Activated CD4-positive, alpha-beta T cell treated with anti-CD3 and anti-CD28 coated beads for 24 hours (primary cell): ENCODE results near the gene ACTR1A.
"Not testable (repeated sequence)": the region's sequence is repeated elsewhere in the genome, so short reads cannot be mapped to it uniquely, and the experiment has no call there.

Experiments used
- DNase-seq, 2 donors: peaks; one replicate each; pipeline ENCODE4 v3.0.0-alpha.2; 2020; ENCODE audit warnings: low read depth in 2 of 2

ACTR1A gene

DNA sequence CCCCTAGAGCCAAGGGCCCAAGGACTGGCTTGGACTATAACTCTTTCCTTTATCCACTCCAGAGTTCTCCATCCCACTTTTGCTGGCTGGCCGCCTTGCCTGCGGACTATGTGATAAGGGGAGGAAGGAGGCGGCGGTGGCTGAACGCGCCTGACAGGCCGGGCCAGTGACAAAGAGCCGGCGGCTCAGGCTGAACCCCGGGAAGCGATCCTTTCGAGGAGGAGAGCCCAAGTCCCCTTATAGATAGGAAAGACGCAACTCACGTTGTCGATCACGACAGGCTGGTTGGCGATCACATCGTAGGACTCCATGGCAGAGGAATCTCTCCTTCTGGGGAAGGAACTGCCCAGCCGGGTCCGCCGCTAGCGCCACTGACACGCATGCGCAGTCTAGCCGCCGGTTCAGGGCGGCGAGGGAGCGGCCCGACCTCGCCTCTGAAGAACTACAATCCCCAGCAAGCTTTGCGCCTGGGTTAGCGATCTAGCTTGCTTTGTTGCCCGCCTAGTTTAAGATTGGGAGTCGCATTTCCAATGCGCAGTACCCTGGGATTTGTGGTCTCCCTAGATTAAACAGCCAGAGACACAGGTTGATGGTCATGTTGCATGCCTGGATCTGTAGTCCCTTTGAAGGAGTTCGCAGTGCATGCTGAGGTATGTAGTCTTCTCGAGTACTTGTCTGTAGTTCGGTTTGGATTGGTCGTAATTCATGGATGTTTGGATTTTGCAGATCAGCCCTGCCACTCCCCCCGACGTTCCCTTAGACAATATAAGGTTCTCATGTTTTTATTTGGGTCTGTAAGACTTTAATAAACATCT is at the start of gene ACTR1A:
Gene ACTR1A, minus strand, starts transcription at position 376 of the 815 bp plus-strand sequence. Its CDS starts 65 bp downstream, at position 311.
- peak; percentile 89 to 90 for DNase-seq

- DNase-seq = no peak
Observed at GRCh38 chr10:102550636-102551210, 48.2 kb upstream of the ACTR1A start.

GRCh38 chr10:102549549-102549948 is 47.0 kb upstream of the ACTR1A start:
- DNase-seq = no peak

DNA sequence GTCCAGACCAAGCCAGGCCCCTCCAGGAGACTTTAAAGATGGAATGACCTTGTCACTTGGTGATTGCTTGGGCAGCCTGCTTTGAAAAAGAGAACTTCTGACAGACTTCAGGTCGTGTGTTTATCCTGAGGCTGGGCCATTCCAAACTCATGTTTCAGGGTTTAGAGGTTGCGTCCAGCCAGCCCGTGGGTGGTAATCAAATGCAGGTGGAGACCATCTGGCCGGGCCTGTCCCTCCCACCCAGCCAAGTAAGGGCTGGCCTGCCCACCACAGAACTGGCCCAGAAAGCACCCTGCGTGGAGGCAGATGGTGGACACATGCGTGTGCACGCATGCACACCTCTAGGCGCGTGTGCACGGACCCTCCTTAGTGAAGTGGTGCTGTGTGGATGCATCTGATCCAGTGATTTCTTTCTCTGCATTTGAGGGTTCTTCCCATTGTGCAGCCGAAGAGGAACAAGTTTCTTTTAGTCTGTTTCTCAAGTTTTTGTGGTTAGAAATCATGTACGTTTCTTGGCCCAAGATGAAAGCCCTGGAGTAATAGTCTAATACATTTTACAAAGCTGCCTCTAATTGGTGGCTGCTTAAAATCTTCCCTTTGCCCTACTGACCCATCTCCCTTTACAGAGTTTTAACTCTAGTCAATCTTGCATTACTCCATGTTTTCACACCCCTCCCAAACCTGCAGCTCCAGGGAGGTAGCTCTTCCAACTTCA is 44.3 kb upstream of the ACTR1A start:
- no peak for DNase-seq

DNA sequence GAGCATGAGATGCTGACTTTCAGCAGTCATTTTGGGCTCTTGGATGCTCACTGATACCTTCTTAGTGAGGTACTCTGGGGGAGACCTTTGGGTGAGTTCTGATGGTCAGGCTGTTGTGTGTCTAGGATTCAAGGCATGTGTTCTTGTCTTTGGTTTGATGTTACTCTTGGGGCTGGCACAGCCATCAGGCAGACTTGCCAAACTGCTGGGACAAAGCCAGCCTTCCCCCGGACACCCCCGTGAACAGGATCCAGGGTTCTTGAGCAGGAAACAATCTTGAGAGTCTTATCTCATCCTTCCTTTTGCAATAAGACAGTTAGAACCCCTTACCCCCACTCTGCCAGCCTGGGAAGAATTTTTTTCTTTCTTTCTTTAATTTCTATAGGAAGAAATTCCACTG is 43.5 kb upstream of the ACTR1A start:
- no peak for DNase-seq

DNA sequence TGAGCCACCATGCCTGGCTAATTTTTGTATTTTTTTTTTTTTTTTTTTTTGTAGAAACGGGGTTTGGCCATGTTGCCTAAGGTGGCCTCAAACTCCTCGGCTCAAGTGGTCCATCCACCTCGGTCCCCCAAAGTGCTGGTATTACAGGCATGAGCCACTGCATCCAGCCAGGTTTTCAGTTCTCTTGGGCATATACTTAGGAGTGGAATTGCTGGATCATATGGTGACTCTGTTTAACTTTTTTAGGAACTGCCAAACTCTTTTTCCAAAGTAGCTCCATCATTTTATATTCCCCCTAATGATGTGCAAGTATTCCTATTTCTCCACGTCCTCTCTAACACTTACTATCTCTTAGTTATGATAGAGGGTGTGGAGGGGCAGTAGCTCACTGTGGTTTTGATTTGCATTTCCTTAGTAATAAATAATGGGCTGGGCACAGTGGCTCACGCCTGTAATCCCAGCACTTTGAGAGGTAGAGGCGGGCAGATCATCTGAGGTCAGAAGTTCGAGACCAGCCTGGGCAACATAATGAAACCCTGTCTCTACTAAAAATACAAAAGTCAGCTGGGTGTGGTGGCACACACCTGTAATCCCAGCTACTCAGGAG is 42.9 kb upstream of the ACTR1A start:
- no peak for DNase-seq

- DNase-seq = no peak
Observed at GRCh38 chr10:102542800-102543418, 40.4 kb upstream of the ACTR1A start.

DNA sequence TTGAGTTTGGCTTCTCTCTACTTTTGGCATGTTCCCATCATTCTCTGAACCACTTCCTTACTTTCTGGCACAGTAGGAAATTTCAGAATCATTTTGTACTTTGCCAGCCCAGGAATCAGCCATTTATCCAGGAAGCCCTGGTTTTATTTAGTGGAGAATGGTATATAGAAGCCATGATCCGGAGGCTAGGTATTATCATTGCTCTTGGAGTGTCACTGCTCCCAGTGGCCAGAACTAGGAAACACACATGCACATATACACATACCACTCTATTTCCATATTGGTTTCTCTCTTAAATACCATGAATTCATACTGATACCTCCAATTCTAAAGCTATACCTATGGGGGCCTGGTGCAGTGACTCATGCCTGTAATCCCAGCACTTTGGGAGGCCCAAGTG is 37.5 kb upstream of the ACTR1A start:
- no peak for DNase-seq

GRCh38 chr10:102538811-102539210 is 36.3 kb upstream of the ACTR1A start:
- DNase-seq = no peak

- no peak for DNase-seq
Observed at GRCh38 chr10:102537948-102538347, 35.4 kb upstream of the ACTR1A start.

DNA sequence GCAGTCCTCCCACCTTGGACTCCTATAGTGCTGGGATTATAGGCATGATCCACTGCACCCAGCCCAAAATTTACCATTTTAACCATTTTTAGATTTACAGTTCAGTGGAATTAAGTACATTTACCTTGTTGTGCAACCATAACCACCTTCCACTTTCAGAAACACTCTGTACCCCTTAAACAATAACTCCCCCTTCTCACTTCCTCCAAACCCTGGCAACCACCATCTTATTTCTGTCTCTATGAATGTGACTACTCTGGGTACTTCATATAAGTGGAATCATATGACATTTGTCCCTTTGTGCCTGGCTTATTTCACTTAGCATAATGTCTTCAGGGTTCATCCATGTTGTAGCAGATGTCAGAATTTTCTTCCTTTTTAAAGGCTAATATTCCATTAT is 34.9 kb upstream of the ACTR1A start:
- DNase-seq = no peak

DNA sequence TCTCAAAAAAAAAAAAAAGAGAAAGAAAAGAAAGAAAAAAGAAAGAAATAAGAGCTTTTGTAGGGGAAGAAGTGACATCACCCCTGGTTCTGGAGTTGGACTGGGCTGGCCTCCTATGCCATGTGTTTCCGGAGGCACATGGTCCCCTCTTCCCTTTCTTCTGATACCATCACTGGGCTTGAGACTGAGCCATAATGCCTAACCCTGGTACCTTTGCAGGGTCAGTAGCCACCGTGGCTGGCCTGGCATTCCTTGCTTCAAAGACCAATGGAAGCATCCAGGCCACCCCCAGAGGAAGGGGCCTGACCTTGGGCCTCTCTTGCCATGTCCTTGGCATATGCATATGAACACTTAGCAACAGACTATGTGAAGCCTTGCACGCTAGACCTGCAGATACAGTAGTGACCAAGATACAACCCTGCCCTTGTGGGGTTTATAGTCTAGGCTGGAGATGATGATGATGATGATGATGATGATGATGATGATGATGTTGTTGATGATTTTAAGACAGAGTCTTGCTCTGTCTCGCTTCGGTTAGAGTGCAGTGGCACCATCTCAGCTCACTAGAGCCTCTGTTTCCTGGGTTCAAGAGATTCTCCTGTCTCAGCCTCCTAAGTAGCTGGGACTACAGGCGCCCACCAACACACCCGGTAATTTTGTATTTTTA is 33.1 kb upstream of the ACTR1A start:
- DNase-seq = no peak

GRCh38 chr10:102534966-102535365 is 32.5 kb upstream of the ACTR1A start:
- DNase-seq = not testable (repeated sequence)

- DNase-seq = no peak
Observed at GRCh38 chr10:102534333-102534732, 31.8 kb upstream of the ACTR1A start.

DNA sequence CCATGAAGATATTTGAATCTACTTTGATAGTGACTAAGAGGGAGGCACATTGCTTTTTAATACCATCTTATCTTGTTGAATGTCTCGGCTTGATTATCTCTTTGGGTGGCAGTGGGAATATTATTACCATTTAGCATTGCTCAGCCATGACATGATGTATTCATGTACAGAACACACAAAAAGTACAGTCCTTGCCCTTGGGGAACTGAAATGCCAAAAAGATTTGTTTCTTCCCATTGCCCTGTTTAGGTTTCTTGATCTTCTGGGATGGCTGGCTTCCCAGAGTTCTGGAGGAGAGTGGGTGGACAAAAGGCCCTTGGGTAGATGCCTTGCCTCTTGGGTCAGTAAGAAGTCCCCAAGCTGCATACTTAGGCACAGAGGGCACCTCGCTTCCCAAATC is 25.0 kb upstream of the ACTR1A start:
- no peak for DNase-seq

- no peak for DNase-seq
Observed at GRCh38 chr10:102524746-102525145, 22.2 kb upstream of the ACTR1A start.

DNA sequence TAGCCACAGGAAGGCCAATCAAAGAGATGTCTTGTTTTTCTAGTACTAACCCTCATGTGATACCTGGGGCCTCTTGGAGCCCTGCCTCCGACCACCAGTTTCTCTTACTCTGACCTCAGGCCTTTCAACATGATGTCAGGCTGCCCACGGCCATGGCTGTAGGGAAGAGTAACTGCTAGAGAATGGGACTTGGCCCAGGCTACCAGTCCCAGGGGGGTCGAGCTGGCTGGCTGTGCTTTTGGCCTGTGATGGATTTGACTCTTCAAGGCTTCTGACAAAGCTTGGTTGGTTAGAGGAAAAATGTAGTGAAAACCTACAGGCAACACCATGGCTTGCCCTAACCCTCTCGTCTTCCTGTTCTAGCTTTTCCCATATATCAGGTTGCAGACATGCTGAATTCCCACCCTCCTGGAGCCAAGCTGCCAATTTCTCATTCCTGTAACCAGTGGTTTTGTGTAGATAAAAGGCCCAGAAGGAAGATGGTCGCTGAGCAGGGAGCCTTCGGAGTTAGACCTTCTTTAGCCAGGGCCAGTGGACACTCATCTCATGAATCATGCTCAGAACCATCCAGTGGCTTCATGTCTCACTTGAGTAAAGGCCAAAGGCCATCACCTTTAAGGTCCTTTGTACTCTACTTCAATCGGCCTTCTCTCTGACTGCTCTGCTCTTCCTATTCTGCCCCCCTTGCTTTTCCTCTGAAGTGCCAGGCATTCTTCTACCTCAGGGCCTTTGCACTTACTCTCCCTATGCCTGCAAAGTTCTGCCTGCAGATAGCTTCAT is 20.9 kb upstream of the ACTR1A start:
- DNase-seq = no peak

DNA sequence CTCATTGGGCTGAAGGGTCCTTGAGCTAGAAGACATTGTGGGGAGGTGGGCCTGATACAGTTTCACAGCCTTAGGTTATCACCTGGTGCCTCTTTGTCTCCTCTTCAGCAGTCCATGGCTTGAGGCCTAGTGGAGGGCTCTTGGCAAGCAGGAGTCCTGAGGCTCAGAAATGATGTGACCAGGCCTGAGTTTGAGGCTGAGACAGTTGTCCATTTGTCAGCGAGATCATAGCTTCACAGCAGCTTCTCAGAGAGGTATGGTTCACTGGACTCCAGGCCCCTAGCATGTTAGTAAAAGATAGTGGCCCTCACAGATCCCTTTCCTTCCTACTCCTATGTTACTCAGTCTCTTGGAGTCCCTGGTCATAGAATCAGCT is 20.4 kb upstream of the ACTR1A start:
- no peak for DNase-seq

- DNase-seq = no peak
Observed at GRCh38 chr10:102519246-102519825, 16.8 kb upstream of the ACTR1A start.

- DNase-seq = no peak
Observed at GRCh38 chr10:102517553-102517952, 15.0 kb upstream of the ACTR1A start.
